Measurements from ENCODE around the gene ENOX2.
A peak's percentile ranks its signal among the peaks of the same experiment; 100 is the strongest.

The ENOX2 gene

DNA sequence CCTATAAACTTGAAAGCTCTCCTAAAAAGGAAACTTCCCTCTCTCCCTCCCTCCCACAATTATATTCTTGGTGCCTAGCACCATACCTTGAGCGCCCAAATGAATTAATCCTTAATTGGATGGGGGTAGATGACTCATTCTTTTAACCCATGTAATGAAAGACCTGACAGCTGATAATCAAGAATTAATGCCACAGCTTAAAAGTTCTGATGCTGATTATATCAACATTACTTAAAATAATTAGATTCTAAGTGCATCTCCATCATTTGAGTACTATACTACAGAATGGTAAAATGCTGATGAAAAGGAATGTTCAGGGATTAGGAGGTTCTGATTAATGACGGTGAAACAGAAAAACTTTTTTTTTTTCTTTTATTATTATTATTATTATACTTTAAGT is 117.0 kb downstream of the ENOX2 start:
- no peak for TF ChIP-seq CTCF (IDR thresholded peaks at IDR 0.05; ENCODE audit: insufficient read depth, low read depth, low read length, missing control alignments)
- H3K4me3 ChIP-seq (ENCODE audit: low read length), result no peak overlapping the region
- DNase-seq (ENCODE audit: low read depth), result no peak

DNA sequence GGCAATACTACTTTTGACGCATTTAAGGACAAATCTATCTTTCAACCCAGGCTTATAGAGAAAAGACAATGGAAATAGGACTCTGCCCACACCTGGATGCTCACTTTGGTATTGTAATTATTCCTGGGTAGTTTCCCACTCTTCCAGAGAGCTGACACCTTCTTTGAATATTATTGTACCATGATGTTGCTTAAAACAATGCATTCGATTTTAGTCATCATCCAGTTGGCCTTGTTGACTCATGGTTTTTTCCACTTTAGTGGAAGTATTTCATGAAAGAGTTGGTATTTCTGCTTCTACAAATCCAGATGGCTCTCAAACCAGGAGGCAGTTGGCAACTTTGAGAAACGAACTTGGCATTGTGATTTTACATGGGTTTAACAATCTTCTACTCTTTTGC is 124.2 kb downstream of the ENOX2 start:
- DNase-seq (ENCODE audit: low read depth), result peak; percentile 57
- TF ChIP-seq CTCF (IDR thresholded peaks at IDR 0.05; ENCODE audit: insufficient read depth, low read depth, low read length, missing control alignments), result no peak
- no peak overlapping the region for H3K4me3 ChIP-seq (ENCODE audit: low read length)

- no peak for DNase-seq (ENCODE audit: low read depth)
- no peak for TF ChIP-seq CTCF (IDR thresholded peaks at IDR 0.05; ENCODE audit: insufficient read depth, low read depth, low read length, missing control alignments)
- no peak overlapping the region for H3K4me3 ChIP-seq (ENCODE audit: low read length)
Measured at GRCh38 chrX:130775849-130776248, 127.2 kb downstream of the ENOX2 start.

DNA sequence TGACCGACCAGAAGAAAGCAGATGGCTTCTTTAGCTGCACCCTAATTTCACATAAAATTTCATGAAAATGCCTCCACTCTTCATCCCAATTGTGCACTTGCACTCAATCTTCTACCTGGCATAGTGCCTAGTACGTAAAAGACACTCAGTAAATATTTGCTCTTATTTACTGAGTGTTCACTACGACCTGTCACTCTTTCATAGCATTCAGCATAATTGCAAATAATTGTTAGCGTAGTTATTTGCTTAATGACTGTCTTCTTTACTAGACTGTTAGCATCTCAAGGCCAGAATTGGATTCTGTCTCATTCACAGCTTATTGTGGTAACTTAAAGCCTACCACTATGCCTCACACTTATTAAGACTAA is 130.2 kb downstream of the ENOX2 start:
- no peak for TF ChIP-seq CTCF (IDR thresholded peaks at IDR 0.05; ENCODE audit: insufficient read depth, low read depth, low read length, missing control alignments)
- no peak for DNase-seq (ENCODE audit: low read depth)

DNA sequence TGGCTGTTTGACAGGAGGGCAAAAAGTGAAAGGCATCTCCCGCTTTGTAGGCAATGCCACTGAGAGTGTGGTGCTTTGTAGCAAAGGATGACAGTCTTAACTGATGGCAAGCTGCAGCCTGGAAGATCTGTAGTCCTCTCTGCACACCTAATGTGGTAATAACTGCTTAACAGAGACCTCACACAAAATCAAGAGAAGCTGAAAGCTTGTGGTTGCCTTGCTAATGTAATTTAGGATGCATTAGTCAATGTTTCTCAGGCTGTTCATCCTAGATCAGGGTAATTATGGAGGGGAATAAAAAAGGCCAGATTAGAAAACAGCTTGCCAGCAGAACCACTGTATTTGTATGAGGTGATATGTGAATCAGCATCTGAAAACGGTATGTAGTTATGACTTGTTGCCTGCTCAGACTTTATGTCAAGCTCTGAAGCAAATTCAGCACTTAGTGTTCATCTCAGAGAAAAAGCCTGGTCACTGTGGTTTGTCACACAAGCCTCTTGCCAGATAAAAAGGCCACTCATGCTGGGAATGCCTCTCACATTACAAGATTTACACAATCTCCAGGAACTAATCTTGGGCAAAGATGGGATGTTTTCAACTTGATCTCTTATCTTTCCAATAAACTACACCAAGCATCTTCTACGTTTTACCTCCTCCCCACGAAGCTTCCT is 130.8 kb downstream of the ENOX2 start:
- no peak for TF ChIP-seq CTCF (IDR thresholded peaks at IDR 0.05; ENCODE audit: insufficient read depth, low read depth, low read length, missing control alignments)
- peak; percentile 49 for DNase-seq (ENCODE audit: low read depth)
- no peak overlapping the region for H3K4me3 ChIP-seq (ENCODE audit: low read length)

More for the DNA sequence above, 130.2 kb downstream of the ENOX2 start:
- H3K4me3 ChIP-seq (ENCODE audit: low read length), result no peak overlapping the region

DNA sequence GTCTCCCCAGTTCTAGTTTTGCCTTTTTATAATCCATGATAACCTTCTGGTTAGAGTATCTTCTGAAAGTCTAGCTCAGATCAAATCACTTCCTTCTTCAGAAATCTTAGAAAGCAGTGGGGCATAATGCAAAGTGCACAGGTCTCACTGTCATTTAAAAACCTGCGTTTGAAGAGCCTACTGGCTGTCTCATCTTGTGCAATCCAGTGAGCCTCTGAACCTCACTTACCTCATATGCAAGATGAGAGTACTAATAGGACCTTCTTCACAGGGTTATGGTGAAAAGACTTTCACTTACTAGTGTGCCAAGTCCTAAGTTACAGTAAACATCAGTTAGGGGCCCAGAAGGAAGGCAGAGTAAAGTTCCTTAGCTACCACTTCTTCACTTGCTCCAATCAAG is 131.4 kb downstream of the ENOX2 start:
- H3K4me3 ChIP-seq (ENCODE audit: low read length), result no peak overlapping the region
- no peak for TF ChIP-seq CTCF (IDR thresholded peaks at IDR 0.05; ENCODE audit: insufficient read depth, low read depth, low read length, missing control alignments)
- DNase-seq (ENCODE audit: low read depth), result no peak

- H3K4me3 ChIP-seq (ENCODE audit: low read length), result no peak overlapping the region
- peak; percentile 21 for DNase-seq (ENCODE audit: low read depth)
- no peak for TF ChIP-seq CTCF (IDR thresholded peaks at IDR 0.05; ENCODE audit: insufficient read depth, low read depth, low read length, missing control alignments)
Measured at GRCh38 chrX:130771230-130771629, 131.8 kb downstream of the ENOX2 start.
